Pancreas (tissue), 10 donors: ENCODE measurements around the gene TMUB1. TPM values are rescaled to one million over a fixed set of nuclear protein-coding genes. Genes with fewer than 3 reads are reported as not detected.

ENCODE experiments used
- ATAC-seq, 4 donors: fragments of 200-7000 bp; cut with Tn5 transposase; one replicate each; pipeline versions ENCODE4 v1.8.0 to v1.9.1; 2020; ENCODE audit warnings: mild to moderate bottlenecking in 4 of 4, moderate library complexity in 4 of 4
- DNase-seq, 6 donors: peaks; one replicate each; pipeline ENCODE4 v3.0.0-alpha.2; 2020
- FAIRE-seq: peaks from 2 replicates; lab custom pipeline; 2012; peaks lifted over from hg19 to GRCh38; lab: Jason Lieb, UNC
- H3K27ac ChIP-seq, 4 donors: fragments of 200-600 bp; sonication (generic); 1 replicate in 3 of 4; 2 replicates in 1 of 4; pipeline versions ENCODE4 v1.5.0 to v1.8.0; 2020
- H3K27me3 ChIP-seq, 4 donors: fragments of 200-600 bp; one replicate each; pipeline ENCODE4 v1.8.0; 2021
- H3K36me3 ChIP-seq, 3 donors: fragments of 200-600 bp; sonication (generic) in 1 of 3; one replicate each; pipeline versions ENCODE4 v1.5.0 to v1.8.0; 2020 to 2021
- H3K4me1 ChIP-seq, 3 donors: fragments of 200-600 bp; one replicate each; pipeline ENCODE4 v1.8.0; 2021
- H3K4me3 ChIP-seq, 4 donors: fragments of 200-600 bp; sonication (generic) in 2 of 4; one replicate each; pipeline versions ENCODE4 v1.5.0 to v1.8.0; 2020 to 2021
- H3K9me3 ChIP-seq, 4 donors: fragments of 200-600 bp; one replicate each; pipeline ENCODE4 v1.8.0; 2021
- CTCF ChIP-seq, 4 donors: fragments of 200-600 bp; sonication (generic) in 3 of 4; IDR thresholded peaks; one replicate each; pipeline versions ENCODE4 v1.5.0 to v1.8.0; 2021; ENCODE audit warnings: antibody characterized with exemption in 4 of 4
- WGBS, 2 donors: extraction: QIAGEN DNeasy Blood & Tissue Kit; methylation state at CpG; one replicate each; pipeline ENCODE4 v1.1.7; 2013; 5-methylcytosine and 5-hydroxymethylcytosine counted together
- intact Hi-C, 3 donors: fragments of 100-400 bp; cut with DNase I; formaldehyde crosslinking; loops; one replicate each; pipeline versions ENCODE4 v1.11.1 to v1.14.2; 2022
- polyA plus RNA-seq, 2 donors: library from polyadenylated mRNA; stranded (reverse); fragments of 200-250 nt; gene quantifications; one replicate each; pipeline ENCODE4 v1.2.3, GENCODE V29; 2013
- total RNA-seq, 6 donors: library from RNA; stranded (reverse); fragmentation: NEBNext Ultra II Directional in 4 of 6; extraction: Animal tissue kit (Norgen Biotek cat#: 25700) in 4 of 6; gene quantifications; one replicate each; pipeline versions ENCODE4 v1.2.1 to v1.2.4, GENCODE V29; 2021 to 2023
- donor health status: healthy with polysubstance abuse.
- donor health status: DM: no; HTN: no; CAD: no; lungs with moderate emphysema.
- donor health status: DM: no; HTN: no; CAD: no.
- donor health status: control.
- donor health status: control.
- donor health status: Bipolar disorder and iron deficiency.
- donor health status: DM: yes; HTN: yes; CAD: no.
- donor health status: DM: no; HTN: no; CAD: no.
- donor health status: DM: no; HTN: no; CAD: no.
- donor health status: DM: yes; HTN: yes; CAD: no.

The TMUB1 gene
- total and polyA plus RNA-seq, 8 donors: 34.5 to 103 (median 44.1) TPM

DNA sequence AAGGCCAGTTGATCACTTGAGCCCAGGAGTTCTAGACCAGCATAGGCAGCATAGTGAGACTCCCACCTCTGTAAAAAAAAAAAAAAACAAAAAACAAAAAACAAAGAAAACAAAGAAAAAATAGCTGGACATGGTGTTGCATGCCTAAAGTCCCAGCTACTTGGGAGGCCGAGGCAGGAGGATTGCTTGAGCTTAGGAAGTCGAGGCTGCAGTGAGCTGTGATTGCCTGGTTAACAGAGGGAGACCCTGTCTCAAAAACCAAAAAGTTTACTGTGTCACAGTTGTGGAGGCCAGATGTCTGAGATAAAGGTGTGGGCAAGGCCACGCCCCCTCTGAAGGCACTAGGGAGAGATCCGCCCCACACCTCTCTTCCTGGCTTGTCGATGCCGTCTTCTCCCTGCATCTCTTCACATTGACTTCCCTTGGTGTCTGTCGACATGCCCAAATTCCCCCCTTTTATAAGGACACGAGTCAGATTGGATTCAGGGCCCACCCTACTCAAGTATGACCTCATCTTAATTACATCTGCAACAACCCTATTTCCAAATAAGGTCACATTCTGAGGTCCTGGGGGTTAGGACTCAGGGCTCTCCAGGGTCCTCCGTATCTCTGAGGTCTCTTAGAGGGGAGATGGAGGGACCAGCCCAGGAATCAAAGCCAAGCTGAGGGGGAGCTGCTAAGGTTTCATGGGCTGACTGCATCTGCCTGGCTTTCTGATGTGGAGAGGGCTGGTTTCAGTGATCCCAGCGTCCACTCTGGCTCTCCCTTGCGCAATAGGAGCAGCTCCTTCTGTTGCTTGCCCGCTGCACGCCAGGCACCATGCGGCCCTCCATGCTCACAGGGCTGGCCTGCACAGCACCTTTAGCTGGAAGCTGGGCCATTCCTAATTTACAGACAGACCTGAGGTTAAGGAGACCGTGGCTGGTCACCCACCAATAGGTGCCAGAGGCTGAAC is 26.1 kb upstream of the TMUB1 start:
- Histone ChIP-seq H3K27ac (no peak overlapping the region), H3K27me3 (no peaks in the 10 kb centered on the region), H3K36me3 (no peaks in the 10 kb centered on the region), H3K4me3 (no peak overlapping the region), H3K9me3 (no peaks in the 10 kb centered on the region), H3K4me1 (peaks cover 4 to 19% (median 13%) of the 10 kb centered on the region in 3 donors)
- WGBS, 2 donors: 70 to 76% methylated on average over 14 to 15 of the region's 15 CpGs
- no peak for TF ChIP-seq CTCF (IDR thresholded peaks at IDR 0.05)
- DNase-seq (peak in 1 of 6 donors; percentile 24), FAIRE-seq (no peak), ATAC-seq (no peak)
- intact Hi-C loops: loop anchor here in 1 of 3 donors (5.0 kb wide), 1 partner anchor 77 kb away; no protein-coding TSS in a partner anchor

DNA sequence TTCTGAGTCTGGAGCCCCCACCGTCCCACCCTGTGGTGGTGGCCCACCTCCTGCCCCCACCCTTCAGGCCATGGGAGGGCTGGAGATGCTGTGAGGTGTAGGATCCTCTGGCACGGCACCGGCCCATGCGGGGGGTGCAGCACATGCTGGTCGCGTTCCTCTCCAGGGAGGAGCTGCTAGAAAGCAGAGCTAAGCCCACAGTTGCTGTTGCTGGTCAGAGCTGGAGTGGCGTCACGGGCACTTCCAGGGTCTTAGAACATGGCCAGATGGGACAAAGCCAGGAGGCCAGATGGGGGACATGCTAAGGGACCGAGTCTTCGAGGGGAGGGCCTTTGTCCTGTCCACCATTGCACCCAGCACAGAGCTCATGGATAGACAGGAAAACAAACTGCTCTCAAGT is 24.6 kb upstream of the TMUB1 start:
- Histone ChIP-seq H3K4me3 (no peak overlapping the region), H3K27me3 (no peaks in the 10 kb centered on the region), H3K36me3 (no peaks in the 10 kb centered on the region), H3K27ac (no peak overlapping the region), H3K4me1 (peaks cover 0 to 11% (median 6%) of the 10 kb centered on the region in 3 donors), H3K9me3 (no peaks in the 10 kb centered on the region)
- ATAC-seq (no peak), DNase-seq (peak in 2 of 6 donors; percentile 25 to 53), FAIRE-seq (no peak)
- TF ChIP-seq CTCF (IDR thresholded peaks at IDR 0.05): no peak
- 89 to 93% methylated on average over 10 of the region's 10 CpGs for whole genome bisulfite sequencing, 2 donors
- intact Hi-C loops: no loop called here

- Histone ChIP-seq H3K4me3 (no peak overlapping the region), H3K27me3 (no peaks in the 10 kb centered on the region), H3K36me3 (no peaks in the 10 kb centered on the region), H3K27ac (no peak overlapping the region), H3K9me3 (no peaks in the 10 kb centered on the region), H3K4me1 (no peaks in the 10 kb centered on the region)
- WGBS, 2 donors: 77 to 80% methylated on average over 23 of the region's 23 CpGs
- DNase-seq (peak in 1 of 6 donors; percentile 16), ATAC-seq (no peak), FAIRE-seq (no peak)
- no peak for TF ChIP-seq CTCF (IDR thresholded peaks at IDR 0.05)
- intact Hi-C loops: no loop called here
Measured at GRCh38 chr7:151104411-151105235, 21.3 kb upstream of the TMUB1 start.

- FAIRE-seq (no peak), DNase-seq (no peak), ATAC-seq (no peak)
- H3K27me3 ChIP-seq: no peaks in the 10 kb centered on the region
- no peak for TF ChIP-seq CTCF (IDR thresholded peaks at IDR 0.05)
- no peak overlapping the region for H3K4me3 ChIP-seq
- 83 to 91% methylated on average over 12 of the region's 12 CpGs for WGBS, 2 donors
- H3K36me3 ChIP-seq: no peaks in the 10 kb centered on the region
- no peak overlapping the region for H3K27ac ChIP-seq
- intact Hi-C loops: no loop called here
- no peaks in the 10 kb centered on the region for H3K4me1 ChIP-seq
- H3K9me3 ChIP-seq: no peaks in the 10 kb centered on the region
Measured at GRCh38 chr7:151103973-151104372, 20.7 kb upstream of the TMUB1 start.
